Ishikawa (cell line): ENCODE data around the gene PPT2.

ENCODE experiments used
- CEBPB ChIP-seq: IDR thresholded peaks from 2 replicates; pipeline ENCODE4 v1.6.1; 2012
- CREB1 ChIP-seq: IDR thresholded peaks from 2 replicates; pipeline ENCODE4 v1.6.1; 2012; ENCODE audit warnings: low read depth
- EP300 ChIP-seq: IDR thresholded peaks from 2 replicates; pipeline ENCODE4 v1.6.1; 2012; ENCODE audit warnings: borderline replicate concordance
- FOXM1 ChIP-seq: IDR thresholded peaks from 2 replicates; pipeline ENCODE4 v1.6.1; 2012; ENCODE audit warnings: low read depth, borderline replicate concordance
- MAX ChIP-seq: IDR thresholded peaks from 2 replicates; pipeline ENCODE4 v1.6.1; 2012
- RAD21 ChIP-seq: IDR thresholded peaks from 2 replicates; pipeline ENCODE4 v1.6.1; 2012; ENCODE audit warnings: low read depth
- TAF1 ChIP-seq: IDR thresholded peaks from 2 replicates; pipeline ENCODE4 v1.6.1; 2012; ENCODE audit warnings: low read depth, mild to moderate bottlenecking
- TCF12 ChIP-seq: IDR thresholded peaks from 2 replicates; pipeline ENCODE4 v1.6.1; 2012; ENCODE audit warnings: low read depth
- TEAD4 ChIP-seq: IDR thresholded peaks from 2 replicates; pipeline ENCODE4 v1.6.1; 2012
- YY1 ChIP-seq: IDR thresholded peaks from 2 replicates; pipeline ENCODE4 v1.6.1; 2012; ENCODE audit warnings: low read depth

GRCh38 chr6:32108727-32109113 is 45.2 kb upstream of the PPT2 start:
- no peak for TF ChIP-seq EP300
- TF ChIP-seq MAX: no peak
- no peak for TF ChIP-seq FOXM1
- no peak for TF ChIP-seq YY1
- no peak for TF ChIP-seq CEBPB
- TF ChIP-seq RAD21: no peak
- TF ChIP-seq TCF12: no peak
- TF ChIP-seq CREB1: no peak
- no peak for TF ChIP-seq TAF1
- TF ChIP-seq TEAD4: no peak
